Inferior parietal cortex (tissue), 1 donor: ENCODE results near the gene KCNK18.
"Not testable (repeated sequence)": the region's sequence is repeated elsewhere in the genome, so short reads cannot be mapped to it uniquely, and the experiment has no call there.

Experiments used
- DNase-seq: peaks from one replicate; pipeline ENCODE4 v3.0.0-alpha.2; 2016; ENCODE audit errors: extremely low spot score

The KCNK18 gene

DNA sequence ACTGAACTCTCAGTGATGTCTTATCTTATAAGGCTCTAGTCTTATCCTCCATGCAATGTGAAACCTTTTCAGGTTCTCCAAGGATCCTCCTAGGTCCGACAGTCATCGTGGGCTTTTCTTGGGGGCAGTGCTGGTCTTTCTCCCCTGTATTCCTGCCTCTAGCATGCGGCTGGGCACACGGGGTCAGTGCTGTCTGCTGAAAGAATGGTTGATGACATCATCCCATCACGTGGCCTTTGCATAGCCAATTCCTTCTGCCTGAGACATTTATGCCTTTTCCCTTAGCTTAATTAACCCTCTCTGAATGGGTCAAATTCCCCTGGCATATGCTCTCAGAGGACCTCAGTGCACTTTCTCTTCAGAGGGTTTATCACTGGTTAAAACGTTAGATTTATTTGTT, 27.0 kb upstream of the KCNK18 start:
- DNase-seq, result no peak

DNA sequence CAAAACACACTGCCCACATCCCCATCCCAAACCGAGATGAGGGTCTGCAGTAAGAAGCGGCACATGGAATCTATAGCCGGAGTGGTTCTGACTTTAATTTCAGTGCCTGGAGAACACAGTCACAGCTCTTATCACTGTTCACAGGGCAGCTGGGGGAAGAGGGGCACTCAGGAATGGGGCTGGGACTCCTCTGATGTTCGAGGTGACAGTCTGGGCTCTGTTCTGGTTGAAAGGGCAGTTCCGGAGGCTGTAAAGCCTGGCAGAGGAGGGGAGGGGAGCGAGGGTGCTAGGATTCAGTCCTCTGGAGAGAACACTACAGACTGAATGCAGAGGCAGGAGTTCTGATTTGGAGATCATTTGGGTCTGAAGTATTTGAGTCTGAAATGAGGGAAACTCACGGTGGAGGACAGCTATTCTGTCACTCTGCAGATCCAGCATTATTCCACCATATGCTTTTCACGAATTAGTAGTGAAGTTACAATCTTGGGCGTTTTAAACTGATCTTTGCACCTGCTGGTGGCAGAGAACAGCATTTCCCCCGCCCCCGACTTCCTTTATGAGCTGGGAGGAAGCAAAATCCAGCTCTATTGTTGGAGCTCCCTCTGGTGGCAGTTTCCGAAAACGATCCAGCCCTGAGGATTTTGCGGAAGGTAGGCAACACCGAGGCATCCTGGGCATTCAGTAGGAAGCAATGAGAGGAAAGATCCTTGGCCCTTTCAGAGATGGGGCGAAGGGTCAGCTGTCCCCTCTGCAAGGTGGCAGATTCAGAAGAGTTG, 22.7 kb upstream of the KCNK18 start:
- peak; percentile 94 for DNase-seq

DNA sequence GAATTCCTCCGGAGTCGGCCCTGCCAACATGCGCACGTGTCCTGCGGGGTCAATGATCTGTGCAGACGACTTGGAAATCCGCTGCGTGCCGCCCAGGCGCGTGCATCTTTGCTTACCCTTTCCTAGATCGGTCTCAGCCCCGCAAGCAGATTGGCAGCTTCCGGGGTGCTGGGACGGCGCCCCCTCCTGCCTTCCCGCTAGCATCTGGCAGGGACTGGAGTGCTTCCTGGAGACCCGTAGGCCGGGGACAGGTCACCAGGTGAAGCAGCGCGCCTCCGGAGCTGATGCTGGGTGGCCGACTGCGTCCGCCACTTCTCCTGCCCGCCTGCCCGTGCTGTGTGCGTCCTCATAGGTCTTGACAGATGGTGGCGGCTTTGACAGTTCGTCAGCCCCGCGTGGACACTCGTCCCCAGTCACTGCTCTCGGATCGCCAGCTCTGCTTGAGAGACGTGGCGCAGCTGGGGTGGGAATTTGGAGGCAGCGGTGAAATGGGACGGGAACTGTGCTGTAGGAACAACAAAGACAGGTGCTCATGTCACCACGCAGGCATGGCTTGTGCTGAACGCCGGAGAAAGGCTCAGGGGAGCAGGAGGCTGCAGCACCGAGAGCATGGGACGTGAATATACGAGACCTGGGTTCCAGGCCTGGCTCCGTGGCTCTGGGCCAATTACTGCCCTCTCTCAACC, 21.9 kb upstream of the KCNK18 start:
- DNase-seq, result no peak

DNA sequence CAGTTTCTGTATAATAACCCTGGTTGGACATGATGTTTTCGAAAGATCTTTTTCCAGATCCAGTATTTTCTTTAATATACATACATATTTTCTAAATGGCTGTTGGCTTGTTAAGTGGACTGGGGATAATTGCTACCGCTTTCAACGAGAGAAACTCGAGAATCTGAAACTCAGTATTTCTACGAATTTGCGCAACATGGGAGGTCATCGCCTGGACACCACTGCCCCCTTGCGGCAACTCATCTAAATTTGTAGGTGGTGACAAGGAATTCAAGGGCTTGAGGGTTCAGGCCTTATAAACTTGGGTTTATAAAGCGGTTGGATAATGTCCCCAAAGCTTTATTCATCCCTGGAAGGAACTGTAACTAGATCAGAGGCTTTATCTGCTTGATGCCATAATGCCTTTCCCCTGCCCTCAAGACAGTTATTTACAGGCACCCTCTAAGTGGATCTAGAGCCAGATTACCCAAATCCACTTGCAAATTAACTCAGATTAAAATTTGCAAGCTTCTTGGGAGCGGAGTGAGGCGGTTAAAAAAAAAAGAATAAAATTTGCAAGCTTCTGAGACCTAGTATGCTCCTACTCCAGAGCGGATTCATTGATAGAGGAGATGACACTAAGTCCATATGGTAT, 21.3 kb upstream of the KCNK18 start:
- DNase-seq, result peak; percentile 90

DNA sequence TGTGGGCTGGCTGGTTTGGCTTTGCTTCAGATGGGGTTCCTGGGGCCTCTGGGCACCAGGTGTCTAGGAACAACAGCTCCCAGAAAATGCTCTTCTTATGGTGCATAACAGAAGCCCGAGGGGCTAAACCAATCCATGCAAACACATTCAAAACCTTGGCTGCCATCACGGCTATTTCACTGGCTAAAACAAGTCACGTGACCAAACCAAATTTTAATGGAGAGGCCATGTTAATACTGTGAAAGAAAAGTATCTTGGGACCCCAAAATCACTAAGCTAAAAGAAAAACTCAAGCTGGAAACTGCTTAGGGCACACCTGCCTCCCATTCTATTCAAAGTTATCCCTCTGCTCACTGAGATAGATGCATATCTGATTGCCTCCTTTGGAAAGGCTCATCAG, 19.1 kb upstream of the KCNK18 start:
- no peak for DNase-seq

DNA sequence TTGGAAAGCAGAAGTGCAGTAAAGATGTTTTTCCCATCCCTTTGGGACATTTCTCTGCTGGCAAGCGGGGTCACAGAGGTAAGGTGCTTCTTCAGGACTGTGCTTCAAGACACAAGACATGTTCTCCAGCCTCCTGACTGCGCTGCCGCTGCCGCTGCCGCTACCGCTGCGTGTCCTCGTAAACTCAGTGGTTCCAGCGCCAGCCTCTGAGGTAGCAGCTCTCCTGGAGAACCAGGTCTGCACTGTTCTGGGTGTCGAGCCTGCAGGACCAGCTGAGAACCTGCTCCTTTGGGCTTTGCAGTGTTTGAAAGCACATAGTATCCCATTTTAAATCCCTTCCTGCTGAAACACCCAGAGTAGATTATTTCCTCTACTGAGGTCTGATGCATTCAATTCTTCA, 13.0 kb upstream of the KCNK18 start:
- no peak for DNase-seq

DNA sequence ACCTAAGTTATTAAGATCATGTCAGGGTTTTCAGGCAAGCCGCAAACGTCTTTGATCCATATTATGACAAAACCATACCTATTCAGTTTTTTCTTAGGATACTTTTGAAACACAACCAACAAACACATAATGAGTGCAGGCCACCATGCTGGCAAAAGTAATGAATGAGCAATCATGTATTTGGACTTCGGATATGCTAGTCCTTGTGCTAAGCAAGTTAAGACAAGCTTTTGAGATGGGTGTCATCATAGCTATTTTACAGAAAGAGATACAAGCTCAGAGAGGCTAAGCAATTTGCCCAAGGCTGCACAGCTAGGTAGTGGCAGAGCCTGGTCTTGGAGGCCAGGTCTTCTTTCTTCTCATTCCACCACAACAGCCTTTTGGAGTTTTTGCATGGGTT, 12.5 kb upstream of the KCNK18 start:
- no peak for DNase-seq

DNA sequence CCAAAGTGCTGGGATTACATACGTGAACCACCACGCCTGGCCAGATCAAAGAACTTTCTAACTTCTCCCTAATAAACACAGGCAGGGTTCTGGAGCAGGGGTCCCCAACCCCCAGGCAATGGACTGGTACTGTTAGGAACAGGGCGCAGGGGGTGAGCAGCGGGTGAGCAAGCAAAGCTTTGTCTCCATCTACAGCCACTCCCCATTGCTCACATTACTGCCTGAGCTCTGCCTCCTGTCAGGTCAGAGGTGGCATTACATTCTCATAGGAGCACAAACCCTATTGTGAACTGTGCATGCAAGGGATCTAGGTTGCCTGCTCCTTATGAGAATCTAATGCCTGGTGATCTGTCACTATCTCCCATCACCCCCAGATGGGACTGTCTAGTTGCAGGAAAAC, 11.5 kb upstream of the KCNK18 start:
- DNase-seq, result not testable (repeated sequence)

DNA sequence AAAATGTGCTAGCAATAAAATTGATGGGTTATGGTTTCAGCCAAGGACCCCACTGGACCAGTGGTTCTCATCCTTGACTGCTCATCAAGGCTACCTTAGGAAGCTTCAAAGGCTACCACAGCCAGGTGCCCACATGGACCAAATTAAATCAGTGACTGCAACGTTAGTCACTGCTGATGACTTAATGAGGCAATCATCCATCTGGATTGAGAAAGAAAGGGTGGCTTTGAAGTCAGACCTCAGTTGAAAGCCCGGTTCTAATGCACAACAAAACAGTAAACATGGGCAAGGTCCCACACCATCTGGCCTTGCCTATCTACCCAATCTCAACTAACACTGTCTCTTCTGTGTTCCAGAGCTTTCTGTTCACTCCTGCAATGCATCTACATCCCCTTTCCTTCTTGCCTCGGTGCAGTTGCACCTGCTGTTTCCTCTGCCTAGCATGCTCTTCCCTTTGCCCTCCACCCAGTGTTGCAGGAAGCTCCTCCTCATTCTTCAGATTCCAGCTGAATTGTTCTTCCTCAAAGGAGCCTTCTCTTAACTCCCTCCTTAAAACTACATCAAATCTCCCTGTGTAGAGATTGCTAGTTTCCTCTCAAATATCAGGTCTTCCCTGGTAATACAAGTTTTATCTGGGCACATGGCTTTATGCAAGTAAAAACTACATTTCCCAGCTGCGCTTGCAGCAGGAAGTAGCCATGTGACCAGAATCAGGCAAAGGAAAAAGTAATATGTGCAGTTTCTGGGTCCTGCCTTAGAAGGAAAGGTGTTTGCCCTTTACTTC, 10.3 kb upstream of the KCNK18 start:
- DNase-seq, result no peak

DNA sequence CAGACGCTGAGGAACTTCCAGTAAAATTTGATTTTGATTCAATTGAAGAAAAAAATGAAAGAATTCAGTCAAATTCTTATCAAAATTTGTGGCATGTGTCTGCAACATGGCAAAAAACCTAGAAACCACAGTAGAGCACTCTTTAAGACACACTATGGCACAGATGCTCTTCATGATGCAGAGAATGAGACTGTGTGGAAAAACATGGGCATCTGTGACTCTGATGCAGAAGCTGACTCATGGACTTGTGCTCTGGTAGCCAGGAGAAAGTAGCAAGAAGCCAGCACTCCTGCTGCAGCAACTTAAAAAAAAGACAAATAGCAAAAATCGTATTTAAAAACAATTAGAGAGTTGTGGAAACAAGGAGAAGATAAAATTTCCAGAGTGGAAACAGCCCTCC, 8.9 kb upstream of the KCNK18 start:
- DNase-seq, result no peak

DNA sequence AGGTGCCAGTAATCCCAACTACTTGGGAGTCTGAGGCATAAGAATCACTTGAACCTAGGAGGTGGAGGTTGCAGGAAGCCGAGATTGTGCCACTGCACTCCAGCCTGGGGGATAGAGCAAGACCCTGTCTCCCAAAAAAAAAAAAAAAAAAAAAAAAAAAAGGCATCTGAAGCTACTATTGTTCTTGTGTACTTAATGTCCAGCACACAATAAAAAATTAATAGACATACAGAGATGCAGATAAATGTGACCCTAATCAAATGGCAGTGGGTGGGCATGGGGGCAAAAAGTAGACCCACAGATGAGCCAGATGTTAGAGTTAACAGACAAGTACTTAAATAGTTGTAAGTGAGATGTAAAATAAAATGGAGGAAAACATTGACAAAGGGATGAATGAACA, 7.7 kb upstream of the KCNK18 start:
- no peak for DNase-seq

DNA sequence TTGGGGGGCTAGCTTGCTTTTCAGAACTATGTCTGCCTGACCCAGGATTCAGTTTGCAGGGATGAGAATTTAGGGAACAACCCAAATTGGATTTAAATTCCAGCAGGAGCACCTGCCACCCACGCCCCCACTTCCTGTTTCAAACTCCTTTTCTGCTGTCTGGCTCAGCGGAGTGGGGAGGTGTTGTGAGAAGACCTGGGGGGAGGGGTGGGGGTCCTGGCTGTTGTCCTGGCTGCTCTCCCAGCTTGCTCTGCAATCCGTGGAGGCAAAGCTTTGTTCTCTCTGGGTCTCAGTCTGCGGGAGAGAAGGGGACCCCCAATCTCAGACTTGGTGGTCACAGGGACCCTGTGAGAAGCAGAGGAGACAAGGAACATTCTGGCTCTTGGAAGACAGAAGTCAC, 799 bp downstream of the KCNK18 start:
- DNase-seq, result no peak

DNA sequence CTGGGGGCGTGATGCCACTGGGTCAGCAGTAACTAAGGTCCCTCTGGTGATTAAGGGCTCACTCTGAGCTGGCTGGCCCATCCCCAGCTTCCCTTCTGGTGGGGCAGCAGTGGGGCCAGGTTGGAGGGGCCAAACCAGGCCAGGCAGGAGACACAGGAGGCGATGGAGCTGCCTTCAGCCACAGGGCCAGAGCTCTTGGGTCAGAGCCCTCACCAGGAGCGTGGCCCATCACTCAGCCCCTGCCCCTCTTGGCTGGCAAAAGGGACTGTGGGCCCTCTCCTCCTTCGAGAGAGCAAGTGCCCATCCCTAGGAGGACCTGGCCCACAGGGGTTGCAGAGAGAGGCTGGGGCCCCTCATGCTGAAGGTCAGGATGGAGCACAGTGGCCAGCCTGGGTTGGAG, 4.5 kb downstream of the KCNK18 start:
- DNase-seq, result no peak

DNA sequence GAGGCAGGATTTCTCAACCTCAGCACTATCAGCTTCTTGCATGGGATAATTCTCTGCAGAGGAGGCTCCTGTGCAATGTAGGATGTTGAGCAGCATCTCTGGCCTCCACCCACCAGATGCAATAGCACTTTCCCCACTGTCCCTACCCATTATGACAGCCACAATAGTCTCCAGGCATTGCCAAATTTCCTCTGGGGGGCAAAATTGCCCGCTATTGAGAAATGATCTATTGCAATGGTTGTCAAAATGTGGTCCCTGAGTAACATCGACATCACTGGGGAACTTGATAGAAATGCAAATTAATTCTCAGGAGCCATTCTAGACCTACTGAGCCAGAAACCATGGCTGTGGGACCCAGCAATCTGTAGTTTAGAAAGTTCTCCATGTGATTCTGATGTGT, 7.0 kb downstream of the KCNK18 start:
- DNase-seq, result no peak

DNA sequence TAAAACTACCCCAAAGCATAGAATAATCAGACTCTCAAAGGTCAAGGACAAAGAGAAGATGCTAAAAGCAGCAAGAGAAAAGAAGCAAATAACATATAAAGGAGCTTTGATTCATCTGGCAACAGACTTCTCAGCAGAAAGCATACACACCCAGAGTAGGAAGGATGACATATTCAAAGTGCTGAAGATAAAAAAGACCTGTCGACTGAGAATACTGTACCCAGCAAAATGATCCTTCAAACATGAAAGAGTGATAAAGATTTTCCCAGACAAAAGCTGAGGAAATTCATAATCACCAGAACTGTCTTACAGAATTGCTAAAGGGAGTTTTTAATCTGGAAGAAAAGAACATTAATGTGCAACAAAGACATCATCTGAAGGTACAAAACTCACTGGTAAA, 14.9 kb downstream of the KCNK18 start:
- no peak for DNase-seq

DNA sequence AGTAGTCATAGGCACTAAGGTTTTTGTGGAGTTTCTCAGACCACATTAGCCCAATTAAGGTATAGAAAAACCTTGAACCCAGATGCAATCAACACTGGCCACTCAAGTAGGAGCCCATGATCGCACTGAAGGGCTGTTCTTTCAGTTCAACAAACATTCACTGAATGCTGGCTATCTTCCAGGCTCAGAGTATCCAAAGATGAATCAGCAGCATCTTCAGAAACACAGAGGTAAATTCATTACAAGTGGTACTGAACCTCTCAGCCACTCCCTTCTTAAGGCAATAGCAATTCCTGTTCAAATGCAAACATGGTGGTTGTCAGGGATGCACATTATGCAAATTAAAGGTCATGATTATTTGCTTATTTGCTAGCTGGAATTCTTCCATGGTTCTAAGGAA, 17.1 kb downstream of the KCNK18 start:
- DNase-seq, result no peak

DNA sequence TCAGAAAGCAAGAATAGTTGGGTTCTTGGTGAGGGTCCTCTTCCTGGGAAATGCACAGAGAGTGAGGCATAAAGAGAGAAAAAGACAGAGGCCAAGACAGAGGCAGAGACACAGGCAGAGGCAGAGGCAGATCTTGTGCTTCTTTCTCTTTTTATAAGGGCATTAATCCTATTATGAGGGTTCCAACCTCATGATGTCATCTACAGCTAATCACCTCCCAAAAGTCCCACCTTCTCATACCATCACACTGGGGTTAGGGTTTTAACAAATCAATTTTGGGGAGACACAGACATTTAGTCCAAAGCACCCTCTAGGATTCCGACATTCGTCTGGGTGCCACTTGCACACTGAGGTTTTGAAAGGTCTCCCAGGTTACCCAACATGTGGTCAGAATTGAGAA, 17.8 kb downstream of the KCNK18 start:
- DNase-seq, result no peak

DNA sequence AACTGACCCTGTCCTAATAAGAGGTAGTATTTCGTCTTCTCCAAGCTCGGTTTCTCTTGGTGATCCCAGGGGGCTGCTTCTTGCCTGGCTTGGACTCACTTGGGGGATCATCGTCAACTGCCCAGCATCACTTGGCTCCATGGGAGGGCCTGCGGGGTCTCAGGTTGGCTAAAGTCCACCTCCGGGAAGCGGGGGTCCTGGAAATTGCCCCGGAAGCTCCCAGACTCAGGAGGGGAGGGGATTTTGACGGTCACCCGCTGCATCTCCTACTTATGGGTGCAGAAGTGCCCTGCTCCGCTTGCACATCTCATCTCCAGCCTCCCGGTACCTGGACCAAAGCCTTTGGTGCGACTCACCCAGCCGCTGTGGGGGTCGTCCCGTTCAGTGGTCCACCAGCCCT, 18.7 kb downstream of the KCNK18 start:
- DNase-seq, result no peak

DNA sequence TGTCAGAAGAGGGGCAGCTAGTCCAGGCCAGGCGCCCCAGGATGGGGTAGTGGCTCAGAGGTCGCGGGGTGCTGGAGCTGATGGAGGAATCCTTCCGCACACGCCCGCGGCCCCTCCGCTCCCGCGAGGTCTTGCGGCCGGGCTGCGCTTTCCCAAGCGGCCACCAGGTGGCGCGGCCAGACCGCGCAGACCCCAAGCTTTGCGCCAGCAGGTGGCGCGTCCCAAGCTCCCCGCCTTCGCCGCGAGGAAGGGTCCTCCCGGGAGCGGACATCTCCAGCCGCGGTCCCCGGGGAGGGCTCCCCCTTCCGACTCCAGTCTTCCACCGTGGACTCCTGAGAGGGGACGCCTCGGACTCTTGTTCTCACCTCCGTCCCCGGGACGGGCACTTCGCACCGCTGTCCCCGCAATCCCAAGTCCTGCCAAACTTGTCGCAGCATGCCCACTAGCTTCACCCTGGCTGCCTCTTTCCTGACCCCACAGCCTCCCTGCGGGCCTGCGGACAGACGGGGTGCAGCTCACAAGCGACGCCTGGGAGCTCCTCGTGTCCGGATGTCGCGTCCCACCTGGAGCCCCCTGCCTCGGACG, 19.4 kb downstream of the KCNK18 start:
- DNase-seq, result peak; percentile 63

DNA sequence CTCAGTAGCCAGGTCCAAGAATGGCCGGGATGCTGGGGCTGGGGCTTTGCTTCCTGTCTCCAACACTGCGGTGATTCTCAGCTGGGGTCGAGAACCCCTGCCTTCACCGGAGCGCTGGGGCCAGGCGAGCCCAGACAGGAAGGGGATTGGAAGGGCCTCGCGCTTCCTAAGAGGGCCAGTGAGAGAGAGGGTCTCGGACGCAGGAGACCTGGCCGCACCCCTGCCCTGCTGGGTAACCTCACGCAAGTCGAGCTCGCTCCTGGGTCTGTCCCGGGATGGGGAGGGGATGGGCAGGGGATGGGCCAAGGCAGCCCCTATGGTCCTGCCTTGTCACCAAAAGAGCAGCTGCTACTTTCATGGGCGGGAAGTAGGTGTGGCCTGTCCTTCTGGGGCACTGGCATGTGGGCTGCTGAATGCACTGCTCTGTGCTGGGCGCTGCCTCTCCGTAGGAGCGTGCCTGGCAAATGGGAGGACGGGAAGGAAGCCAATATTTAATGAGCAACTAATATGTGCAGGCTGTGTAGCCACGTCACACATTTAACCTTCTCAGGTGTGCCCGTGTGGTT, 20.0 kb downstream of the KCNK18 start:
- DNase-seq, result no peak

DNA sequence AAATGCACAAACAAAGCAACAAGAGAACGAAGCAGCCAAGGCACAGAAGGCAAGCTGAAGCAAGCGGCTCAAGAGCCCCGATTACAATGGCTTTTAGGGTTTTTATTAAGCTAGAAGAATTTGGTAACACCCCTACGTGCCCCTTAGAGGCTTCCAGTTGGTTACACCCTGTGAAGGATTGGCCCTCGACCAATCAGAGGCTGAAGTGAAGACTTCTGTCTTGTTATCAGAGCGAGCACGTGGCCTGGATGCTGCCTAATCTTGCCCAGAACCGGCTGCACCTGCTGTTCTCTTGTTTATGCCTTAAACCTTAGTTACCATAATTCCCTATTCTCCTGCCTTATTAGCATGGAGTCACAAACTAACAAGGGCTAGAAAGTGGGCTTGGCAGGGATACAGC, 21.4 kb downstream of the KCNK18 start:
- DNase-seq, result no peak
